ENCODE results near the gene LAPTM5.
"Not testable (repeated sequence)": the region's sequence is repeated elsewhere in the genome, so short reads cannot be mapped to it uniquely, and the experiment has no call there.

The LAPTM5 gene, protein sequence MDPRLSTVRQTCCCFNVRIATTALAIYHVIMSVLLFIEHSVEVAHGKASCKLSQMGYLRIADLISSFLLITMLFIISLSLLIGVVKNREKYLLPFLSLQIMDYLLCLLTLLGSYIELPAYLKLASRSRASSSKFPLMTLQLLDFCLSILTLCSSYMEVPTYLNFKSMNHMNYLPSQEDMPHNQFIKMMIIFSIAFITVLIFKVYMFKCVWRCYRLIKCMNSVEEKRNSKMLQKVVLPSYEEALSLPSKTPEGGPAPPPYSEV

DNA sequence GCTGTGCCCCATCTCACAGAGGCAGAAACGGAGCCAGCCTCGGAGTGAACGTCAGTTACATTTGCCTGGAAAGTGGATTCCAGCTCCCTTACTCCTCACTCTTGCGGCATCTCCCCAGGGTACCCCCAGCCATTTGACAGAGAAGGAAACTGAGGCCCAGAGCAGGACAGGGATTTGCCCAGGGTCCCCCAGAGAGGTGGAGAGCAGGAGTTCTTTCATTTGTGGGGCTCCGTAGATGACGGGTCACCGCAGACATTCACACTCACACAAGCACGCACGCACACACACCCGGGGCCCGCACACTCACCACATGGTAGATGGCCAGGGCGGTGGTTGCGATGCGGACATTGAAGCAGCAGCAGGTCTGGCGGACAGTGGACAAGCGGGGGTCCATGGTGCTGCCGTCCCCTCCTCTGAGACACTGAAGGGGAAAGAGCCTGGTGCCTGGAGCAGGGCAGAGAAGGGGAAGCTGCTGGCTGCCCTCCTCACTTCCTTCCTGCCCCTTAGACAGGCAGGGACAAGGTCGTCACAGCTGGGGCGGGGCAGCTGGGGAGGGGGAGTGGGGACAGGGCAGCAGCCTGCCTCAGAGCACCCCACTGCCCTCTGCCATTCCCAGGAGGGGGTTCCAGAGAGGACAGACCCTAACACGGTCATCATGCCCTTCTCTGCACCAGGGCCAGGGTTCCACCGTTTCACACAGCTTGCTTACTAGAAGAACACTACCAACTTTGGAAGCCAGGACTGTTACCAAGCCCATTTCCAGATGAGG is at the start of gene LAPTM5:
TSS of gene LAPTM5 (minus strand) at position 423 of the 769 bp plus-strand sequence. CDS start at position 394, 29 bp downstream.
- peak; percentile 49 to 52 for DNase-seq

GRCh38 chr1:30806381-30807317 is 49.1 kb upstream of the LAPTM5 start:
- no peak for DNase-seq

DNA sequence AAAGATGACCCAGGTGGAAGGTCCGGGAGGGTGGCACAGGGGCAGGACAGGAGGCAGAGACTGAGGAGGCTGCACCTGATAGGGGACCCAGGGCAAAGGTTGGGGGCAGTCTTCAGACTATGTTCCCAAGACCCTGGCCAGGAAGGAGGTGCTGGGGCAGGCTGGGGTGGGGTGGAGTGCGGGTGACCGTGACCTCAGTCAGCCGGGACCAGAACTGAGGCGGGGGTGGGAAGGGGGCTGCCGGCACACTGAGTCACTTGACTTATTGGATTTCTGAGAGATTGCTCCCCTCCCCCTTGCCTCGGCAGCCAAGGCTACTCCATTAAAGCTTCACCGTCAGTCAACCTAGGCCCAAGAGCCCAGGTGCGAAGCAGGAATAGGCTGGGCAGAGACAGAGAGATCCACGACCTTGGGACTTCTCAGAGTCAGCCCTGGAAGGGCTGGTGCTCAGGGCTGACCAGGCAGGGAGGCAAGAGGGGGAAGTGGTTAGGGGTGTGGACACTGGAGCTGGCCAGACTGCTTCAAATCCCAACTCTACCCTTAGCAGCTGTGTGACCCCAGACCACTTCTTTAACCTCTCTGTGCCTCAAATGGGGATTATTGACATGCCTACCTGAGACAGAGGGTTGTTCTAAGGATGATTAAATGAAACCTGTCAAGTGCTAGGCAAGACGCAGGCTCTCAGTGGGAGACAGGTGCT is 47.9 kb upstream of the LAPTM5 start:
- DNase-seq = no peak

- DNase-seq = no peak
These were observed 47.2 kb upstream of the LAPTM5 start for GRCh38 chr1:30804822-30805221.

GRCh38 chr1:30804352-30804751 is 46.8 kb upstream of the LAPTM5 start:
- no peak for DNase-seq

GRCh38 chr1:30803562-30803961 is 46.0 kb upstream of the LAPTM5 start:
- no peak for DNase-seq

DNA sequence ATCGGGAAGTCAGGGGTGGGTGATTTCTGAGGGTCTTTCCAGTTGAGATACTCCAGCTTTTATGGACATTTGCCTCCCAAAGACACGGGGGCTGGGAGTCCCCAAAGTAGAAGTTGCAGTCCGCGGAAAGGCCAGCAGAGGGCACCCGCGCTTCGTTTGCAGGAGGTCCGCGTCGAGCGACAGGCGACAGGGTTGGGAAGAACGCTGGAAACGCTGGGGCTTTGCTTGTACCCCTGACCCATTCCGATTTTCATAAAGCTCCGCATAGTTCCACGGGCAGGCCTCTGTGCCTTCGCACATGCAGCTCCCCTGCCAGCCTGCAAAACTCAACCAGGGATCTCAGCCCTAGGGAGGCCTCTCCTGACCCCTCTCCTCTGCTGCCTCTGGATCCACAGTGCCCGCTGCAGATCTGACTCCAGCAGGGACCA is 44.2 kb upstream of the LAPTM5 start:
- DNase-seq = peak; percentile 65 to 86

- no peak for DNase-seq
These were observed 41.6 kb upstream of the LAPTM5 start for GRCh38 chr1:30799233-30799511.

- DNase-seq = no peak
These were observed 41.0 kb upstream of the LAPTM5 start for GRCh38 chr1:30798389-30799232.

DNA sequence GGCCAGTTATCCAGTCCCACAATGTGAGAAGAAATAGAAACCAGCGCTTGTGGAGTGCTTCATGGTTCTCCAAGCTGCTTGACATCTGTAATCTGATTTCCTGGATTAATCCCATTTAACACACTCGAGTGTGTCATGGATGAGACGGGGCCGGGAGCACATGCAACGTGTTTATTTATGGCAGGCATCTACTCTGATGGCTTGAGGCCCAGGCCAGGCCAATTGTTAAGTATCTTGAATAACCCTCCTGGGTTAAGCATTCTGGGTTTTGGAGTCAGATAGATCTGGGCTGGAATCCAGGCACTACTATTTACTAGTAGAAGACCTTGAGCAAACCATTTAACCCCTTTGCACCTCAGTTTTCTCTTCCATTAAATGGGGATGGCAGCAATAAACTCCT is 37.5 kb upstream of the LAPTM5 start:
- no peak for DNase-seq

GRCh38 chr1:30794260-30794659 is 36.7 kb upstream of the LAPTM5 start:
- DNase-seq = no peak

DNA sequence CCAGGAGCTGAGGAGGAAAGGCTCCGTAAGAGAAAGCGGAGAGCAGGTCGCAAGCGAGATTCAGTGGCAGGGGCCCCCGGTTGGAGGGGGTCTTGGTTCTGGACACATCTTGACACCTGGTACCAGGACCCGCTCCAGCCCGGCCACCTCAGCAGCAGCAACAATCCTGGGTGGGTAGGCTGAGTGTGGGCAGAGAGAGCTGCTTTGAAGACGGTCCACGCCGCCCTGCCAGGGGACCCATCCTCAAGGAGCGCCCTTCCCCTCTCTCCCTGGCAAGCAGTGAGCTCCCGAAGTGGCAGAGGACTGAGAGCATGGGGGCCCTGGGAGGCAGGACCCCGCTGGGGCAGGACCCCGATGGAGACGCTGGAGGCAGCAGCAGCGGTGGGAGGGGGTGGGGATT is 35.6 kb upstream of the LAPTM5 start:
- no peak for DNase-seq

GRCh38 chr1:30791868-30792267 is 34.3 kb upstream of the LAPTM5 start:
- DNase-seq = no peak

GRCh38 chr1:30790850-30791778 is 33.5 kb upstream of the LAPTM5 start:
- no peak for DNase-seq

- DNase-seq = not testable (repeated sequence)
These were observed 32.6 kb upstream of the LAPTM5 start for GRCh38 chr1:30790256-30790525.

DNA sequence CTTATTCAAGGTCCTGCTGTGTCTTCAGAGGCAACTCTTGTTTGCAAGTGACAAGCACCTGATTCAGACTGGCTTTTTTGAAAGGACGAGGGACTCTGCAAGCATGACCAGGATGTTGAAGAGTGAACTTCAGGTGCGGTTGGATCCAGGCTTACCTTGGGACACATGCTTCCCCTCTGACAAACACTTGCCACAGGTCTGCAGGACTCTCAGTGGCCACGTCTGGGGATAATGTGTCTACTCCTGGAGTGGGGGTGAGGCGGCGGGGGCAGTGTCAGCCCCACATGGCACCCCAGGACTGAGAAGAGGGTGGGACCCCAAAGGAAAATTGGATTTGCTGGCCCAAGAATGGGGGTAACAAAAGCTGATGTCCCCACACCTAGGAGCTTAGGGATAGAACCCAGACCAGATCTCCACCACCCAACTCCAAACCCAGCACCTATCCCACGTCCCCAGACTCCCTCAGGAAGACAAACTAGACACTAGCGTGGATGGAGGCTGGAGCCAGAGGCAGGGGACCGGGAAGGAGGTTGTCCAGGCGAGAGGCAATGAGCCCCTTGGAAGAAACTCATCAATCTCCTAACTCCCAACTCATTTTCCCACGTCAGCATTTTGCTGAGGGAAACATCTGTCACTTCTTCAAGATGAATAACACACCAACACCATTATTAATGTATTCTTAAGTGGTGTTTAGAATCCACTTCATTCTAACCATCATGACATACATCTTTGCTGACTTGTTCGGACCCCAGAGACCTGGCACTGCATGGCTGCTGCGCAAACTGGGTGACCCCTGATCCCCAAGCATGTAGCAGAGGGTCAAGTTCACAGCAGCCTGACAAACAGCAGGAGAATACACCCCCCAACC is 32.0 kb upstream of the LAPTM5 start:
- DNase-seq = no peak

GRCh38 chr1:30788580-30789387 is 31.2 kb upstream of the LAPTM5 start:
- no peak for DNase-seq

- no peak for DNase-seq
These were observed 30.4 kb upstream of the LAPTM5 start for GRCh38 chr1:30787856-30788495.

- no peak for DNase-seq
These were observed 29.7 kb upstream of the LAPTM5 start for GRCh38 chr1:30787266-30787665.

Data from activated CD4-positive, alpha-beta T cell treated with anti-CD3 and anti-CD28 coated beads for 4 hours (primary cell).